GM19193 (cell line): ENCODE data around the gene PGA3.

Experiments
- POLR2A ChIP-seq: IDR thresholded peaks from 4 replicates; pipeline ENCODE4 v1.6.1; 2011; ENCODE audit not compliant: insufficient read depth, insufficient read length; ENCODE audit errors: extremely low read depth

Gene PGA3

GRCh38 chr11:61164606-61165424 lies 38.5 kb upstream of the PGA3 start:
- no peak for TF ChIP-seq POLR2A

GRCh38 chr11:61168042-61168688 lies 35.1 kb upstream of the PGA3 start:
- no peak for TF ChIP-seq POLR2A

GRCh38 chr11:61168800-61169199 lies 34.5 kb upstream of the PGA3 start:
- no peak for TF ChIP-seq POLR2A

- no peak for TF ChIP-seq POLR2A
Measured at GRCh38 chr11:61170566-61170965, 32.7 kb upstream of the PGA3 start.

GRCh38 chr11:61171907-61172306 lies 31.4 kb upstream of the PGA3 start:
- no peak for TF ChIP-seq POLR2A

GRCh38 chr11:61172356-61172755 lies 31.0 kb upstream of the PGA3 start:
- TF ChIP-seq POLR2A: no peak

GRCh38 chr11:61172888-61173287 lies 30.4 kb upstream of the PGA3 start:
- no peak for TF ChIP-seq POLR2A

- no peak for TF ChIP-seq POLR2A
Measured at GRCh38 chr11:61173456-61173855, 29.9 kb upstream of the PGA3 start.

- no peak for TF ChIP-seq POLR2A
Measured at GRCh38 chr11:61174273-61174672, 29.0 kb upstream of the PGA3 start.

GRCh38 chr11:61174949-61175348 lies 28.4 kb upstream of the PGA3 start:
- TF ChIP-seq POLR2A: no peak

GRCh38 chr11:61176446-61176845 lies 26.9 kb upstream of the PGA3 start:
- TF ChIP-seq POLR2A: no peak

- no peak for TF ChIP-seq POLR2A
Measured at GRCh38 chr11:61181489-61181888, 21.8 kb upstream of the PGA3 start.

- TF ChIP-seq POLR2A: no peak
Measured at GRCh38 chr11:61183645-61184044, 19.7 kb upstream of the PGA3 start.

GRCh38 chr11:61186504-61186903 lies 16.8 kb upstream of the PGA3 start:
- no peak for TF ChIP-seq POLR2A

- TF ChIP-seq POLR2A: no peak
Measured at GRCh38 chr11:61187505-61188130, 15.7 kb upstream of the PGA3 start.

GRCh38 chr11:61189933-61190332 lies 13.4 kb upstream of the PGA3 start:
- no peak for TF ChIP-seq POLR2A

- TF ChIP-seq POLR2A: no peak
Measured at GRCh38 chr11:61193596-61193995, 9.7 kb upstream of the PGA3 start.

- TF ChIP-seq POLR2A: no peak
Measured at GRCh38 chr11:61194169-61194671, 9.1 kb upstream of the PGA3 start.
